AG04449 (cell line): ENCODE measurements around the gene DNAH14.

Source experiments
- CTCF ChIA-PET: fragments of 350-600 bp; formaldehyde crosslinking; extraction: SDS; loops from one replicate; lab custom pipeline; 2021; ENCODE audit warnings: antibody characterized with exemption; lab: Yijun Ruan, JAX
- POLR2A ChIA-PET: fragments of 400-600, 350-600 bp; formaldehyde crosslinking; extraction: SDS; loops from one replicate; lab custom pipeline; 2020; ENCODE audit warnings: antibody characterized with exemption, inconsistent platforms; lab: Yijun Ruan, JAX
- DNase-seq: peaks from one replicate; pipeline ENCODE4 v3.0.0-alpha.2; 2010; ENCODE audit warnings: low read depth, low spot score
- H3K4me3 ChIP-seq: 2 replicates; pipeline ENCODE4 v1.5.1; 2011; ENCODE audit warnings: low read depth, mild to moderate bottlenecking, control low read depth, low read length
- CTCF ChIP-seq: IDR thresholded peaks from one replicate; pipeline ENCODE4 v1.5.1; 2011; ENCODE audit warnings: mild to moderate bottlenecking, moderate library complexity, low read length, control low read depth, inconsistent platforms; ENCODE audit not compliant: insufficient read depth; ENCODE audit errors: missing control alignments

DNAH14 gene

DNA sequence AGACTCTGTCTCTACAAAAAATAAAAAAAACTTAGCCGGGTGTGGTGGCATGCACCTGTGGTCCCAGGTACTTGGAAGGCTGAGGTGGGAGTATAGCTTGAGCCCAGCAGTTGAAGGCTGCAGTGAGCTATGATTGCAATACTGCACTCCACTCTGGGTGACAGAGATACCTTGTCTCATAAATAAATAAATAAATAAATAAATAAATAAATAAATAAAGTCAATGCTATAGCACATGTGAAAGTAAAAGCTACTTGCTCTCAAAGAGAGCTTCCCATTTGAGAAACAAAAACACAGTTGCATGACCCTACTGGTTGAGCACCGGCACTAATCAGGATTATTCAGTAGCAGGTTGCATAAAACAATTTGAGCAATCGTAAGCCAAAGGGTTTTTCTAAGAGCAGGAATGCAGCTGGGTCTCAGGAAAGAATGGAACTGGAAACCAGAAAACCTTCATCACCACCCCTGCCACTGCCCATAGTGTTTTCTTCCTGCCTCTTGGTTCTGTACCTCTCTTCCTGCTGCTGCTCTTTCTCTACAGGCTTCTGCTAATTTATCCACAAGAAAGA lies 29.3 kb upstream of the DNAH14 start:
- TF ChIP-seq CTCF: no peak
- ChIA-PET CTCF (interaction anchor here (1.1 to 4.2 kb wide), 3 partner anchors 22 to 387 kb away, joined by 6 to 18 read pairs (median 7); no protein-coding TSS in a partner anchor), POLR2A (no interaction called here)
- no peak overlapping the region for H3K4me3 ChIP-seq
- DNase-seq: no peak

DNA sequence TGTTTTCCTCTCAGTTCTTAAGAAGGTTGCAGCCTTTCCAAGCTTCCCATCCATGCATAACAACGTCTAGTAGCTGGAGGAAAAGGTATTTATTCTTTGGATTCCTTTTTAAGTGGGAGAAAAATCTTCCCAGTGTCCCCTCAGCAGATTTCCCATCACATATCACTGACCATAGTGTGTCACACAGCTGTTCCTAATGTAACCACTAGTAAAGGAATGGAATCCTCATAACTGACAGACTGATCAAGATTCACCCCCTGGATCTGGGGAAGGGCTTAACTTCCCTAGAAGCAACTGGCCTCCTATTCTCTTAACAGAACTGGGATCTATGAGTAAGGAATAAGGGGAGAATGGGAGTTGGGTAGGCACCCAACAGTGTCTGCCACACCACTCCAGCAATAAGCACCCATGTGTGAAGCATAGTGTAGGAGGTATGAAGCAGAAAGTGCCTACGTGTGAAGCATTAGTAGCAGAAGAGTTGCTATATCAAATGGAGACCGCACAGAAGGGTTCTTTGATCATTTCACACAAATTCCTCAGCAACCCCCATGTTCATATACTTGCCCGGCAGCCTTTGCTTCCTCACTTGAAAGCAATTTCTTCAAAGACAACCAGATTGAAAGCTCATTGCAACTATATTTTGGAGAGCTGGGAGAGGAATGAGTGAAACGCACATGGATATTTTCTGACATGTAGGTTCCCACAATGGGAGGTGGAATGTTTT lies 28.2 kb upstream of the DNAH14 start:
- POLR2A ChIA-PET: no interaction called here
- no peak for DNase-seq
- CTCF ChIA-PET: interaction anchor here (0.6 to 4.2 kb wide), 2 partner anchors 20 to 388 kb away, joined by 3 to 18 read pairs; no protein-coding TSS in a partner anchor
- no peak overlapping the region for H3K4me3 ChIP-seq
- no peak for TF ChIP-seq CTCF

DNA sequence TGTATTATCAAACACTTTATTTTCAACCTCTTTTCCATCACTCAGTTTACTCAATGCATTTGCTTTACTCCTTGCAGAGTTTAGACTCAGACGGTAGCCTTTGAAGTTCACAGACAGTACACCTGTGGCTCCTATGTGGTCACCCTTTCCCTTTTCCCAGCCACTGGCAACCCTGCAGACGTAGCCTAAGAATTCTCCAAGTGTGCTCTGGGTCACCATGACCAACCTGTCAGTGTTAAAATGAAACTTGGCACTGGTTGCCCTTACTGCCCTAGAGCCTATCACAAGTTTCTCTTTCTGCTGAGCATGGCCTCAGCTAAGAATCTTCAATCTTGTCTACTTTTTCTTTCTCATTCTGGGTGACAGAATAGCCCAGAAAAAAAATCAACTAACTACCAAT lies 25.5 kb upstream of the DNAH14 start:
- CTCF ChIA-PET: interaction anchor here (1.2 to 2.1 kb wide), 2 partner anchors 19 to 390 kb away, joined by 4 to 9 read pairs; no protein-coding TSS in a partner anchor
- TF ChIP-seq CTCF: no peak

DNA sequence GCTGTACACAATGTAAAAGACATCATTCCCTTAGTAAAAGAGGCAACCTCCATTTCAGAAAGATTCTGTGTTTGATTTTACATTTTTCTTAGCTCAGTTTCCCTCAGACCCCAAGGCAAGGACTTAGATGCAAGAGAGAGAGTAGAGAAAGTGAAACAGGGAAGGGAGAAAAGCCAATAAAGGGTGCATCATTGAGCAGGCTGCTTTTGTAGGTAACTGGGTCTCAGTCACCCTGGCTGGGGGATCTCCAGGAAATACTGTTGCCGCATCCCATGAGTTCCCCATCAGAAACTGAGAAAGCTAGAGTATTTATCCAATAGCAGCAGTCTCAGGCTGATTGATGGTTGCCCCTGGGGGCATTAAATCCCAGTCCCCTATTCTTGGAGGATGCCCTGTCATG lies 23.1 kb upstream of the DNAH14 start:
- TF ChIP-seq CTCF: no peak
- ChIA-PET CTCF (interaction anchor here (0.9 to 5.4 kb wide), 3 partner anchors 11 to 19 kb away, joined by 4 to 22 read pairs (median 13); no protein-coding TSS in a partner anchor), POLR2A (interaction anchor here (0.6 kb wide), 2 partner anchors 109 to 576 kb away, joined by 3 read pairs; no protein-coding TSS in a partner anchor)
- no peak overlapping the region for H3K4me3 ChIP-seq
- no peak for DNase-seq

More for the DNA sequence above, 25.5 kb upstream of the DNAH14 start:
- no peak for DNase-seq
- POLR2A ChIA-PET: no interaction called here
- H3K4me3 ChIP-seq: no peak overlapping the region

- no peak overlapping the region for H3K4me3 ChIP-seq
- POLR2A ChIA-PET: no interaction called here
- no peak for TF ChIP-seq CTCF
- DNase-seq: no peak
- CTCF ChIA-PET: no interaction called here
Measured at GRCh38 chr1:224911217-224911616, 18.3 kb upstream of the DNAH14 start.

DNA sequence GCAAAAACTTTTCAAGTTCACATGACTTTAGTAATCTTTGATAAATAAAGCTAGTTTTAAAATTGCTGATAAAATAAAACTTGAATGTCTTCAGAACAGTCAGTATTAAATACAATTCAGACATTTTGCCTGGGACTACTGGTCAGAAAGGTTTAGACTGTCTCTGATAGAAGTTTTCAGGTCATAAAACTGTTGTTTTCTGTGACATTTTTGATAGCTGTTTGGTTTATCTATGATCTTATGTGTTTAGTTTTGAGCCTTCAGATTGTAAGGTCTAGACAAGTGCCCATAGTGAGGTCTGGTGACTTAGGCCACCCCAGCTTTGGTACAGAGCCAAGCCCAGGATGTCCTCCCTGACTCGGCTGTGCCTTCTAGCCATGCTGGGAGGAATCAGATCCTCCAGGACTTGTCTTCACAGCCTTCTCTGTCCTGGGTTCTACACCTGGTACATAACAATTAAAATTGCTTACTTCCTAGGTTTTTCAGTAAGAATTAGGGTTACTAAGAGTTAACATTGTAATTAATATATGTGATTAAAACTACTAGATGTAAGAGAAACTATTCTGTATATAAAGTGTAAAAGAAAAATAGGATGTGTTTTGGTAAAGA lies 15.1 kb upstream of the DNAH14 start:
- no peak for DNase-seq
- no peak overlapping the region for H3K4me3 ChIP-seq
- no peak for TF ChIP-seq CTCF
- POLR2A ChIA-PET: no interaction called here
- CTCF ChIA-PET: interaction anchor here (1.8 to 2.8 kb wide), 4 partner anchors 8 to 401 kb away, joined by 5 to 24 read pairs (median 10); no protein-coding TSS in a partner anchor
